Keratinocyte (primary cell): ENCODE data around the gene MBNL2.

Experiments
- EZH2 ChIP-seq: IDR thresholded peaks from one replicate; pipeline ENCODE4 v1.6.1; 2012; ENCODE audit warnings: inconsistent platforms, mild to moderate bottlenecking, low read length, moderate library complexity
- TF ChIP-seq, protein P1 (sequence below), 3 experiments: IDR thresholded peaks in 1 of 3; conservative IDR thresholded peaks in 1 of 3; optimal IDR thresholded peaks in 1 of 3; 2 replicates in 2 of 3; 3 replicates in 1 of 3; pipeline versions ENCODE3 to v1.5.1; 2011; ENCODE audit warnings: low read length in 3 of 3, mild to moderate bottlenecking in 3 of 3, moderate library complexity in 2 of 3, control low read depth in 1 of 3, inconsistent platforms in 1 of 3; ENCODE audit not compliant: insufficient read depth in 2 of 3; ENCODE audit errors: extremely low read depth in 1 of 3

DNA sequence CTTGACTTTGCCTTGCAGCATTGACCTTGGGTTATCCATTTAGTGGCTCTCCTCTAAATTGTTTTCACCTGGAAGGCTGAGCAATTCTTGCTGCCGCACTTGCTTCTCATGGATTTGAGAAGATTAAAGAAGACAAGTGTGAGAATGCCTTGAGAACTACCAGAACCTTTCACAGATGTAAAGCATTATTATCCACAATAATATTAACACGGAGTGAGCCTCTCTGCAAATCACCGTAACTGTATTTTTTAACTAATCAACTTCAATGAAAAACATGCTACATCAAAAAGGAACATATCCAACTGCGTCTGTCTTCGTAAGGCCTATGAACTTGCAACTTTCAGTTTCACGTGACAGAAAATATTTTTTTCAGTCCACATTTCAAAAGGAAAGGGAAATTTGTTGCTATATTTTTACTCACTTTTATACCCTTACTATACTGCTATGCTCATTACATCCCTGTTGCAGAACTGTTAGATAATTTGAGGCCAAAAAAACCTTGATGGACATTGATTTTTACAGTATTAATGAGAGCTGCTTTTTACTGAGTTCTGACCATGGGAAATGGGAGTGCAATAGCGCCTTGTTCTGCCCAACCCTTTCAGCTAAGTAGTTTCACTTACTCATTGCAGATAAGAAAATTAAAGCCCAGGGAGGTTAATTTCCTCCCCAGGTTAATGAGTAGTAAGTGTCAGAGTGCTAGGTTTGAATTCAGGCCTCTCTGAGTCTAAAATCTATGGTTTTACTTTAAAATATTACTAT lies 118.0 kb downstream of the MBNL2 start:
- TF ChIP-seq, protein P1, sequence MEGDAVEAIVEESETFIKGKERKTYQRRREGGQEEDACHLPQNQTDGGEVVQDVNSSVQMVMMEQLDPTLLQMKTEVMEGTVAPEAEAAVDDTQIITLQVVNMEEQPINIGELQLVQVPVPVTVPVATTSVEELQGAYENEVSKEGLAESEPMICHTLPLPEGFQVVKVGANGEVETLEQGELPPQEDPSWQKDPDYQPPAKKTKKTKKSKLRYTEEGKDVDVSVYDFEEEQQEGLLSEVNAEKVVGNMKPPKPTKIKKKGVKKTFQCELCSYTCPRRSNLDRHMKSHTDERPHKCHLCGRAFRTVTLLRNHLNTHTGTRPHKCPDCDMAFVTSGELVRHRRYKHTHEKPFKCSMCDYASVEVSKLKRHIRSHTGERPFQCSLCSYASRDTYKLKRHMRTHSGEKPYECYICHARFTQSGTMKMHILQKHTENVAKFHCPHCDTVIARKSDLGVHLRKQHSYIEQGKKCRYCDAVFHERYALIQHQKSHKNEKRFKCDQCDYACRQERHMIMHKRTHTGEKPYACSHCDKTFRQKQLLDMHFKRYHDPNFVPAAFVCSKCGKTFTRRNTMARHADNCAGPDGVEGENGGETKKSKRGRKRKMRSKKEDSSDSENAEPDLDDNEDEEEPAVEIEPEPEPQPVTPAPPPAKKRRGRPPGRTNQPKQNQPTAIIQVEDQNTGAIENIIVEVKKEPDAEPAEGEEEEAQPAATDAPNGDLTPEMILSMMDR (optimal IDR thresholded peaks at IDR 0.05 in 1 of 3, IDR thresholded peaks at IDR 0.05 in 1 of 3, conservative IDR thresholded peaks at IDR 0.05 in 1 of 3; ENCODE audit: extremely low read depth in 1 of 3, insufficient read depth in 2 of 3, low read length in 3 of 3): no peak
- no peak for TF ChIP-seq EZH2
